SIG-M5 treated with dmso at 0.1 percent for 504 hours (cell line): ENCODE data around the gene BTBD7.
A peak's percentile ranks its signal among the peaks of the same experiment; 100 is the strongest.

Experiments used
- DNase-seq: peaks from one replicate; lab custom pipeline; 2025; ENCODE audit not compliant: unreplicated experiment; lab: John Stamatoyannopoulos, UW

BTBD7 gene

DNA sequence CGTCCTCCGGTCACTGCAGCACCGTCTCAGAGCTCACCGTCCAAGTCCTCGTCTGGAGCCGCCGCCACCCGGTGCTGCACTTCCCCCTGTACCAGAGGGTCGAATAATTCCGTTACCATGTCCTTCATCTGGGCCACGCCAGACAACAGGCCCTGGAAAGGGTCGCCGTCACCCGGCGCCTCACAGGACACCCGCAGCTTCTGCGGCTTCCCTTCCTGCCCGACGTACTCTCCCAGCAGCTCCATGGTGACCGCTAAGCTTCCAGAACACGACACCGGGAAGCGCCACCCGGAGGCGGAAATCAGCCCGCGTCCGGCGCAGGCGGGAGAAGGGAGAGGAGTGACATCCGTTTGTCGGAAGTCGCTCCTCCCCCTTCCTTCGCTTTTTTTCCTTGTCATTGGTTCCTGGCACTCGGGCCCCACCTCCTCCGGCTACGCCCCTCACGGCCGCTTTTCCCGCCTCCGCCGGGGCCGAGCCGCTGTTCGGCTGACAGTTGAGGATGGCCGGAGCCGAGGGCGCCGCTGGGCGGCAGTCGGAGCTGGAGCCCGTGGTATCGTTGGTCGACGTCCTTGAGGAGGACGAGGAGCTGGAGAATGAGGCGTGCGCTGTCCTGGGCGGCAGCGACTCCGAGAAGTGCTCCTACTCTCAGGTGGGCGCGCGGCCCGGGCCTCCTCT is 125.9 kb downstream of the BTBD7 start, which contains the start of the genes GON7 and UBR7:
TSS of gene GON7 (minus strand) at position 273 of the 675 bp plus-strand sequence. CDS start at position 245, 28 bp downstream.
TSS of gene UBR7 (plus strand) at position 464 of the 675 bp plus-strand sequence. CDS start at position 500, 36 bp downstream.
- DNase-seq = peak; percentile 97

DNA sequence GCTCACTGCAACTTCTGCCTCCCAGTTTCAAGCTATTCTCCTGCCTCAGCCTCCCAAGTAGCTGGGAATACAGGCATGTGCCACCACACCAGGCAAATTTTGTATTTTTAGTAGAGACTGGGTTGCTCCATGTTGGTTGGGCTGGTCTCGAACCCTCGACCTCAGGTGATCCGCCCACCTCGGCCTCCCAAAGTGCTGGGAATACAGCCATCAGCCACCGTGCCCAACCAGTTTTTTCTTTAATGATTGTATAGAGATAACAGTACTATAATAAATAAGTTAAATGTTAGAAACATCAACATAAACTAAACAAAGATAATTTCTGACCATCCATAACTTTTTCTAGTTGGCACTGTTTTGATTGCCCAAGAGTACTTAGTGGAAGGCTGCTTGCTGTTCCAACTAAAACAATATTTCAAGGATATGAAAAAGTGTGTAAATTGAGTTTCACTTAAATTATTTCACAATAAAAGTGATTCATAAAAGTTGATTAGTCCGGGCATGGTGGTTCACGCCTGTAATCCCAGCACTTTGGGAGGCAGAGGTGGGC is 131.6 kb downstream of the BTBD7 start:
- no peak for DNase-seq

DNA sequence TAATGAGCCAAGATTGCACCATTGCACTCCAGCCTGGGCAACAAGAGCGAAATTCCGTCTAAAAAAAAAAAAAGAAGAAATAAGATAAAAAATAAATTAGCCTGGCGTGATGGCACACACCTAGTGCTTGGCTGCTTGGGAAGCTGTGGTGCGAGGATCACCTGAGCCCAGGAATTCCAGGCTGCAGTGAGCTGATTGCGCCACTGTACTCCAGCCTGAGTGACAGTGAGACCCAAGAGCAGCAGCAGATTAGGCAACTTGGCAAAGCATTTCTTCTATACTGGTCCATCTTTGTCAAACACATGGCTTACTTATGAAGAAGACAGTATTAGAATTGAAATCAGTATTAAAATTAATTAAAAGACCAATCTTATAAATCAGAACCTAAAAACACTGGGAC is 132.3 kb downstream of the BTBD7 start:
- DNase-seq = no peak

DNA sequence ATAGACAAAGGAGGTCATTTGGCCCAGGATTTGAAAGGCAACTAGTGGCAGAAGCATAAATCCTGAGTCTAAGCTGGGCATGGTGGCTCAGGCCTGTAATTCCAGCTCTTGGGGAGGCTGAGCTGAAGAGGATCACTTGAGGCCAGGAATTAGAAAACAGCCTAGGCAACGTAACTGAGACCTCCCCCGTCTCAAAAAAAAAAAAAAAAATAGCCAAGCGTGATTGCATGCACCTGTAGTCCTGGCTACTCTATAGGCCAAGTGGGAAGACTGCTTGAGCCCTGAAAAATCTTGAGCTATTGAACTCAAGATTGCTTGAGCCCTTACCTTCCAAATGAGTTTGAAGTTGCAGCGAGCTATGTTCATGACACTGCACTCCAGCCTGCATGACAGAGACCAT is 133.8 kb downstream of the BTBD7 start:
- DNase-seq = no peak

DNA sequence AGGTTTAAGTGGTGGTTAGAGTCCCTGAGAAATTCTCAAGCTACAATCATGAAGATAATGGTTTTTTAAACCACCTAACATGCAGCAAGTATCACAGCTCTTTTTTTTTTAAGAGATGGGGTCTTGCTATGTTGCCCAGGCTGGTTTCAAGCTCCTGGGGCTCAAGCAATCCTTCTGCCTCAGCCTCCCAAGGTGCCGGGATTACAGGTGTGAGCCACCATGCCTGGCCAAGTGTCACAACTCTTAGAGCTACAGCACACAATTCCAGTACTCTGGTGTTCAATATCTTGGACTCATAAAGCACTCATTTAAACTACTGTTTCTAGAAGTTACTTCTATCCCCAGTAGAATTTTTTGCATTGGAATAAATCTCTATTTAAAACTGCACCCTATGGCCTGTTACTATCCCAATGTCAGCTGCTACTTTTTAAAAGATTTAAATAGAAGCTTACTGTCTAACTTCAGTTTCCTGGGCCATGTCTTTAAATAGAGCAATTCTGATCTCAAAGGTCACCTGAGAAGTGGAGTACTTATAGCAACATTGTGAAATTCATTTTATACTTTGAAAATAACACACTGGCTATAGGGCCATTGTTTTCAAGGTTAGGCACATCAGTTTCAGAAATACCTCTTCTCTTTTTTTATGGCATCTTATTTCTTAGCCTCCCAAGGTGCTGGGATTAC is 137.4 kb downstream of the BTBD7 start:
- no peak for DNase-seq
